ENCODE measurements around the gene RANBP1.
"Not testable (repeated sequence)": the region's sequence is repeated elsewhere in the genome, so short reads cannot be mapped to it uniquely, and the experiment has no call there.

Gene RANBP1

GRCh38 chr22:20151276-20151588 is 35.3 kb downstream of the RANBP1 start:
- DNase-seq (ENCODE audit: low read depth), result no peak

GRCh38 chr22:20152464-20152890 is 36.6 kb downstream of the RANBP1 start:
- no peak for DNase-seq (ENCODE audit: low read depth)

GRCh38 chr22:20153945-20154344 is 38.0 kb downstream of the RANBP1 start:
- DNase-seq (ENCODE audit: low read depth), result no peak

DNA sequence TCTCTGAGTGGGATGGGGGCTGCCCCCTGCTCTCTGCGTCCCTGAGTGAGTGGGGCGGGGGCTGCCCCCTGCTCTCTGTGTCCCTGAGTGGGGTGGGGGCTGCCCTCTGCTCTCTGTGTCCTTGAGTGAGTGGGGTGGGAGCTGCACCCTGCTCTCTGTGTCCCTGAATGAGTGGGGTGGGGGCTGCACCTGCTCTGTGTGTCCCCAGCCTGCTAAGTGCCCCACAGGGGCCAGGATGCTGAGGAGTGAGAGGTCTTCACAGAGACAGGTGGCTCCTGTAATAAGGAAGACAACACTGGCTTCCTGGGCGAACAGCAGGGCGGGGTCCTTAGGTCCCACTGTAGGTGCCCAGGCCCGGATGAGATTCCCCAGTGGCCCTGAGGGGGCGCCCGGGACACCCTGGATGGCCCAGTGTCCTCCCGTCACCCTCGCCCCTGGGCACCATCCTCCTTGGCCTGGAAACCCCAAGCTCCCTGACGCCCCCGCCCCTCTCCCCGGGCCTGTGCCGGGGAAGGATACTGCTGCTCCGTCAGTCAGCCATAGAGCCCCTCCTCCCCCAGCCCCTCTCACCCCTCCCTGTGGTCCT is 38.8 kb downstream of the RANBP1 start:
- no peak for DNase-seq (ENCODE audit: low read depth)

- no peak for DNase-seq (ENCODE audit: low read depth)
These were observed 39.6 kb downstream of the RANBP1 start for GRCh38 chr22:20155330-20156041.

GRCh38 chr22:20156042-20156389 is 40.1 kb downstream of the RANBP1 start:
- no peak for DNase-seq (ENCODE audit: low read depth)

DNA sequence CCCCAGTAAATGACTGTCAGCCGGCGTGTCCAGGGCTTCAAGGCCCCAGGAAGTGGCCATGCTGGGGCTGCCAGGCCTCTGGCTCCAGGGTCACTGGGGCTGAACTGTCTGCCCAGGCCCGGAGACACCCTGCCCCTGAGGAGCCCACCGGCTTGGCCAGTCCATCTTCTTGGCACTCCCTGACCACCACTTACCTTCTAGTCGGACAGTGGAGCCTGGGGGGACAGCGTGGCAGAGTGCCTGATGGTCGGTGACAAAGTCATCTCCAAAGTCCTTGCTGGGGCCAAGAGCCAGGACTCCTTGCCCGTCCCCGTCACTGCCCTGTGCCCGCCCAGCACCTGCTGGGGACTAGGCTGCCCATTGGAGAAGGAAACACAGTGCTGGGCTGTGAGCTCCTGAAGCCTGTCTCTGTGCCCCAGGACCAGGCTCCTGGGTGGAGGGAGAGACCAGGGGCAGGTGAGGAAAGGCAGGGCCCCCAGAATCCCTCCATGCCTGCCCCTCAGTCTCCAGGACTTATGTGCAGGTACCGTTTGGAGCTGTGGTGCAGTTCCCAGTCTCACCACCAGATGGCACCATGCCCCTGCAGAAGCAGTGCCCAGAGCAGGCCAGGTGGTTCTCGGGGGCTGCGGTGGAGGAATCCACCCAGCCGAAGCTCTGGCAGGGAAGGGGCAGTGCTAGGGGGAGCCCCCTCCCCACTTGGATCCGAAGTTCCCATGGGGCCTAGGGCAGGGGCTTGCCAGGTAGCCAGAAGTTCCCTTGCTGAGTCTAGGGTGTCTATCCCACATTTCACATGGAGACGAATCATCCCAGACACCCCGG is 40.9 kb downstream of the RANBP1 start:
- peak; percentile 81 for DNase-seq (ENCODE audit: low read depth)

GRCh38 chr22:20157430-20158183 is 41.7 kb downstream of the RANBP1 start:
- no peak for DNase-seq (ENCODE audit: low read depth)

GRCh38 chr22:20158391-20159036 is 42.6 kb downstream of the RANBP1 start:
- DNase-seq (ENCODE audit: low read depth), result no peak

DNA sequence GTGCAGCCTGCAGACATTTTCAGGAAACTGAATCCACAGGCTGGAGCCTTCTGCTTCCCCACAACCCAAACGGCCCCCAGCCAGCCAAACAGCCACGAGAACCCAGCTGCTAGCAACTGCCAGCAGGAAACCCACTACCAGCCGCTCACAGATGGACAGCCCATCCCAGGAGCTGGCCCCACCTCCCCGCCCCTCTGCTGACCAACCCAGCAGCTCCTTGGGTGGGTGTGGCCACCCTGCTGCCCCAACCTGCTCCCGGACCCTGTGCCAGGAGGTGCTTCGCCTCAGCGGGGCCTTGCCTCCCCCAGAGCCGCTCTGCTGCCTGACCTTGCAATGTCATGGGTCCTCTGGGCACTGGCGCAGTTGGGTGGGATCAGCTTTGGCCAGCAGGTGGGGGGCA is 43.2 kb downstream of the RANBP1 start:
- DNase-seq (ENCODE audit: low read depth), result no peak

- not testable (repeated sequence) for DNase-seq (ENCODE audit: low read depth)
These were observed 43.6 kb downstream of the RANBP1 start for GRCh38 chr22:20159531-20159930.

DNA sequence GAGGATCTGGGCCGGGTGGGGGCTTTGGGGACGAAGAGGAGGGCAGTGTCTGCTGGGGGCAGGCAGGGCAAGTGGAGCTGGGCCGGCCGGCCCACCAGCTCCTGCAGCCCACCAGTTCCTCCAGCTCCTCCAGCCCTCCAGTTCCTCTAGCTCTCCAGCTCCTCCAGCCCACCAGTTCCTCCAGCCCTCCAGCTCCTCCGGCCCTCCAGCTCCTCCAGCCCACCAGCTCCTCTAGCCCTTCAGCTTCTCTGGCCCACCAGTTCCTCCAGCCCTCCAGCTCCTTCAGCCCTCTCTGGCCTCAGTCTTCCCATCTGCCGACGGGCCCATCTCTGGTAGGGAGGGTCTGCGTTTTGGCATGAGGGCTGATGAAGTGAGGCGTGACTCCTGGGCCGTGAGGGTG is 44.1 kb downstream of the RANBP1 start:
- DNase-seq (ENCODE audit: low read depth), result no peak

DNA sequence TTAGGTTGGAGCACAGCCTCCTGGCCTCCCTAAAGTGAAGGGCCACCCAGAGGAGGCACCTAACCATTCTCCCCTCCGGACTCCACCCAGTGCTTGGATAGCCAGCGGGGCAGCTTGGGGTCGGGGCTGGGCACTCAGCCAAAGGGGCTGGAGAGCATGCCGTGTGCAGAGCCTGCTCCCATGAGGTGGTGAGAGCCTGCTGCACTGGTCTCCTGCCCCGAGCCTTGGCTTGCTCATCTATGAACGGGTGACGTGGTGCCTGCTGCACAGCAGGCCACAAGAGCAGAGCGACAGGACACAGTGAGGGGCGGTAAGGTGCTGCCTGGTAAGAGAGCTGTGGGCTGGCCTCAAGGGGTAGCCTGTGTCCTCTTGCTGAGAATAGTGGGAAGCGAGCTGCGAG is 49.0 kb downstream of the RANBP1 start:
- no peak for DNase-seq (ENCODE audit: low read depth)

- no peak for DNase-seq (ENCODE audit: low read depth)
These were observed 49.5 kb downstream of the RANBP1 start for GRCh38 chr22:20165421-20165820.

DNA sequence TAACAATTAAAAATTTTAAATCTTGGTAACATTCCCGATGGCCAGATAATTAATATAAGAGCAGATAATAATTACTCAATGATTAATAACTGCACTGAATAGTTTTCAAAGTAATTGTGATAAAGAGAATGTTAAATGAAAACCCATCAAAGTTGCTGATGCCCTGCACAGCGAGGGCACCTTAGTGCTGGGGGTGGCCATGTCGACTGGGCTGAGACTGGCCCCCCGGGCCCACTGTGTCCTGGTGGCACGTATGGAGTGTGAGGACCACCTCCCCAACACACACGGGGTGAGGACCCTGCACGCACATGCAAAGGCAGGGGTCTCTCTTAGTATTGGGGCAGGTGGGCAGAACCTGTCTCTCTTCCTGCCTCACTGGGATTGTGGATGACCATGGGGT is 50.0 kb downstream of the RANBP1 start:
- DNase-seq (ENCODE audit: low read depth), result no peak

GRCh38 chr22:20166703-20167102 is 50.8 kb downstream of the RANBP1 start:
- no peak for DNase-seq (ENCODE audit: low read depth)

DNA sequence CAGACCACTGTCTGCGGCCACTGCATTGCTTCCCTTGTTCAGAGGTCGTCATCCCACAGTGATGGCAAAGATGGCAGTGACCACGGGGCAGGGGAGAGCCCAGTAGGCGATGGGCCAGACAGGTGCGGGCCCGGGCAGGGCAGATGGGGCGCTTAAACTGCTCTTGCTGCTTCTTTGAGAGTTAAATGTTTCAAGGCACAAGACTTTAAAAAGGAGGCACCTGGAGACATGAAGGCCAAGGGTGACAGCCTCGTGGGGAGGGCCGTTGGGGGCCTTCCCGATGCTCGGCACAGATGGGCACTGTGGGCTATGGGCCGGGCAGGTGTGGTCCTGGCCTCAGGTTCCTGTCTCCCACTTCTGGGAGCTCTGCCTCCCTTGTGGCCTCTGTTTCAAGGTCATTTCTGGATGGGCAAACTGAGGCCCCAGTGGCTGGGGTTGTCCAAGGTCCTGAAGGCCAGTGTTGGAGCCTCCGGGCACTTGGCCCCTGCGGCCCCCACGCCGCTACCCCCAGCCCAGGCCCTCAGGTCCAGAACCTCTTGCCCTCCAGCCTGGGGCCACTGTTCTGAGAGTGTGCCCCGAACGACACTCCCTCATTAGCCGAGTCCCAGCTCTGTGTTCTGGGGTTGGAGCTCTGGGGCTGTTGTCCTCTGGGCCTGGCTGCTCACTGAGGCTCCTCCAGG is 51.9 kb downstream of the RANBP1 start:
- DNase-seq (ENCODE audit: low read depth), result no peak

GRCh38 chr22:20169253-20169822 is 53.4 kb downstream of the RANBP1 start:
- DNase-seq (ENCODE audit: low read depth), result no peak

GRCh38 chr22:20170170-20170569 is 54.3 kb downstream of the RANBP1 start:
- no peak for DNase-seq (ENCODE audit: low read depth)

DNA sequence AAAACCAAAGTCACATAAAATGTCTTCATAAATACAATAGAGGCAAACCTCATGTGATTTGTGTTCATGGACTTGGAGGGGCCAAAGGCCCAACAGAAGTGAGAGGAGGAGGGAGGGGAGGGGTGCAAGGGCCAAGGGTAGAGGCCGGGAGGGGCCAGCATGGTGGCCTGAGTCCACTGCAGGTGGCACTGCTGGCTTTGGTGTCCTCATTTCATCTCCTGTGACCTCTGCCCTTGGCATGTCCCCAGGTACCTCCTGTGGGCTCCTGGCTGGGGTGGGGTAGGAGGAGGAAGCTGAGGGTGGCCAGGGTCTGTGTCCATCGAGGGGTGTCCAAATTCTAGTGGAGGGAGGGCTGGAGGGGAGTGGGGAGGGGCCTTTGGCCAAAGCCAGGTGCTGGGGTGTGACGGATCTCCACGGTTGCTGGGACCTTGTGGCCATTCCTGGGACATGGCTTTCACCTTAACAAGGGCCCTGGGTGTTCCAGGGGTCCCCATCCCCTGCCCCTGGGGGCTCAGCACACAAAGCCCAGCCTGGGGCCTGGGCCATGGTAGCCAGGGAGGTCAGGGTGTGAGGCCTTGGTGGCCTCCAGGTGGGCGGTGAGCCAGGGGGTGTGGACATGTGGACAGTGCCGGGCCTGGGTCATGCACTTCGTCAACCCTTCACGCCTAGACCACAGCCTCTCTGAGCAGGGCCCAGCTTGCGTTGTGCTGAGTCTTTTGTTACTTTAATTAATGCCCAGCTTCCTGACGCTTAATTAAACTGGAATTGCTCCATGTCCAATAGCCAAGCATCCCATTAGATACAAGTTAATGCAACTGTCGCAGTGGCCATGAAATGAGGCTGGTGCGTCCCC is 55.6 kb downstream of the RANBP1 start:
- no peak for DNase-seq (ENCODE audit: low read depth)

Measured in T follicular helper cell (primary cell).